Measurements from ENCODE around the gene CFDP1.

The CFDP1 gene

DNA sequence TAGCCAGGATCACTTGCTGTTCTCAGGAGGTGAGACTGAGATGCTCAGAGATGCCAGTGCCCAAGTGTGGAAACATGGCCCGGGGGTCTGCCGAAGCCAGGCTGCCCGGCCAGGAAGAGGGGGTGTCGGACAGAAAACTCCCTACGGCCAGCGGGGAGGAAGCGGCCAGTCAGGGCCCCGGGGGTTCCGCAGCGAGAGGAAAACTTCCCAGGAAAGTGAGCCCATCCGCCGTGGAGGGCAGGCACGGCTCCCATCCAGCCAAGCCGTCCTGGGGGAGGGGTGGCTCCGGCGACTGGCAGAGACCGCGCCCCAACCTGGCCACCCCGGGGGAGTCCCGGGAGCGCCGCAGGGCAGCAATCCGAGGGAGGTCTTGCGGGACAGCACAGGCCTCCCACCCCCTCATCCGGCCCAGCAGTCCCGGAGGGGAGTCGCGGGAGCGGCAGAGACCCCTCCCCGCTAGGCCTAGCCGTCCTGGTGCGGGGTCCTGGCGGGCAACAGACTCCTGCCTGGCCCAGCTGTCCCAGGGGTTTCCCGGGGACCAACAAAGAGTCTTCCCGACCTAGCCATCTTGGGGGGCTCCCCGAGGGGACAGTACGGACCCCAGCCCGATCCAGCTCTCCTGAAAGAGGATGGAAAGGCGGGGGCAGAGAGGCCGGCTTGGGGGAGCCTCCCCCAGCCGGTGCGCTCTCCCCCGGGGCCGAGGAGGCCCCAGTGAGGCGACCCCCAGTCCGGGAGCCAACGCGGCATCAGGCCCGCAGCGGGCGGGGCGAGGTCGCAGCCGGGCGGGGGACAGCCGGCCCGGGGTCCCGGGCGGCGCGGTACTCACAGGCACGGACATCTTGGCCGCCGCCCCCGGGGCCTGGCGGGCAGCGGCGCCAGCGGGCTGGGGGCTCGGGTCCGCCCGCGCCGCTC, 168.0 kb downstream of the CFDP1 start:
- DNase-seq (ENCODE audit: low spot score) = no peak

DNA sequence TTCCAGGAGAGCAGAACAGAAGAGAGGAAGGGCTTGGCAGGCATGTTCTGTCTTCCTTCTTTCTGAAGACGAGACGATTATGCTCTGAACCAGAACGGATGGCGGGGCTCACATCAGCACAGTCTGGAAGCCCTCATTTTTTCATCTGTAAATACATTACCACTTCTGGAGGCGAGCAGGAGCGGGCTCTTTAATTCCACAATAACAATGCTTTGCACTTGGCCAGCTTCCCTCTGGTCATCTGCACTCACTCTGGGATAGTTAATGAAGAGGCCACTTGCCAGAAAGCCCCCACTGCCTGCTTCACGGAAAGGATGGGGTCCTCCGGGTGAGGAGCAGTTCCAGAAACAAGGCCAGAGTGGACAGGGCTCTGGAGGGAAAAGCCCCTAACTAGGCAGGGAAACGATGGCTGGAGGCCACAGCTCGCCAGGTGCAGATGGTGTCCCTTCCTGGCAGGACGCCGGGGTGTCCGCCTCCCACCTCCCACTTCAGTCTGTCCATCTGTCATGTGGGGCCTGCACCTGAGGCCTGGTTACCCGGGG, 168.8 kb downstream of the CFDP1 start:
- no peak for DNase-seq (ENCODE audit: low spot score)

DNA sequence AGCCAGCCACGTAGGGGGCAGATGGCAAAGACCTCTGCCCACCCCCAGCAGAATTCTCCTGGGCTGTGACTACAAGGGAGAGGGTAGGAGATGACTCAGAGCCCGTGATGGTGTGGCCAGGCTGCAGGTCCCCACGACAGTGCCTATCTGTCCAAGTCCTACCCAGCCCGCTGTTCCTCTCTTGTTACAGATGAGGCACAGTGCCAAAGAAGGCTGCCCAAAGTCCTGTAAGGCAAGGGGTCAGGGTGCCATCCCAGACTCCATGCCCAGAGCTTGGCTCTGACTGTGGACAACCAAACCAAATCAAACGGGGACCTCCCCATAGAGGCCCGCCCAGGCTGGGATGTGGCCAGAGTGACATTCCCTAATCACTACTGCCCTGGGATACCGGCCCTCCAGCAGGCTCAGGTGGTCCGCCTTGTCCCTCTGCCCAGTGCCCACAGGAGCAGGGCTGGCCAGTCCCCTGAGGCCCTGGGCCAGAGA, 169.3 kb downstream of the CFDP1 start:
- no peak for DNase-seq (ENCODE audit: low spot score)

DNA sequence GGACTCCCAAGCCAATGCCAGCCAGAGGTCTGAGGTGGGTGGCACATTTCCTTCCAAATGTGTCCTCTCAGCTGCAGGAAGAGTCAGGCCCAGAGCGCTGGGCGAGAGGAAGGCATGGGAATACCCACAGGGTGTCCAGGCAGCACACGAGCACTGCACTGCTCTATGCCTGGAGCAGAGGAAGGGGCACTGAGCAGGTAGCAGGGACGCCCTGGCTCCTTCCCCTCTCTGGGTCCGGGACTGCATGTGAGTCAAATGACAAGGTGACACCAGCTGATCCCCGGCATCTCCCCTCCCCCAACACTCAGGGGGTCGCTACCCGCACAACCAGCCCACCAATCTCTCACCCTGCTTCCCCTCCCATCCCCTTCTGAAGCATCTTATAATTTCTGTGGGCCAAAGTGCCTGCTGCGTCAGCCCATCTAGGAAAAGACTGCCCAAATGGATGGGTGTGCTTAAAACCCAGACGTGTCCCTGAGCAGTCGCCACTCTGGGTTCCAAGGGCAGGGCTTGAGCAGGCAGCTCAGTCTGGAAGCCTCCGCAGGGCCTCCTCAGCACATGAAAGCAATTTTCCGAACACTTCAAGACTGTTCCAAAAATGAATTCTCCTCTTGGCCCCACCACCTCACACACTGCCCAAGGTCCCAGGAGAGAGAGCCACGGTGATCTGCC, 169.9 kb downstream of the CFDP1 start:
- no peak for DNase-seq (ENCODE audit: low spot score)

DNA sequence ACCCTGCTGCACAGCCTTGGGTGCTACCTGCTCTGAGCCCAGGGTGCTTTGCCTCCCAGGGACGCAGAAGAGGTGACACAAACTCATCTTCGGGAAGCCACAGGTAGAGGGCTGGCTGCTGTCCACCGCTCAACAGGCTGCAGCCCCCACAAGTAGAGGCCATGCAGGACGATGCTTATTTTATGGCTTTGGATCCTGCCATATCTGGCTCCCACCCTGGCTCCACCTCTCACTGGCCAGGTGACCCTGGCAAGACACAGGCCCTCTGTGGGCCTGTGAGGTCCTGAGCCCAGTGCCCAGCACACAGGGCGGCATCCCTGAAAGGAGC, 170.5 kb downstream of the CFDP1 start:
- DNase-seq (ENCODE audit: low spot score) = no peak

DNA sequence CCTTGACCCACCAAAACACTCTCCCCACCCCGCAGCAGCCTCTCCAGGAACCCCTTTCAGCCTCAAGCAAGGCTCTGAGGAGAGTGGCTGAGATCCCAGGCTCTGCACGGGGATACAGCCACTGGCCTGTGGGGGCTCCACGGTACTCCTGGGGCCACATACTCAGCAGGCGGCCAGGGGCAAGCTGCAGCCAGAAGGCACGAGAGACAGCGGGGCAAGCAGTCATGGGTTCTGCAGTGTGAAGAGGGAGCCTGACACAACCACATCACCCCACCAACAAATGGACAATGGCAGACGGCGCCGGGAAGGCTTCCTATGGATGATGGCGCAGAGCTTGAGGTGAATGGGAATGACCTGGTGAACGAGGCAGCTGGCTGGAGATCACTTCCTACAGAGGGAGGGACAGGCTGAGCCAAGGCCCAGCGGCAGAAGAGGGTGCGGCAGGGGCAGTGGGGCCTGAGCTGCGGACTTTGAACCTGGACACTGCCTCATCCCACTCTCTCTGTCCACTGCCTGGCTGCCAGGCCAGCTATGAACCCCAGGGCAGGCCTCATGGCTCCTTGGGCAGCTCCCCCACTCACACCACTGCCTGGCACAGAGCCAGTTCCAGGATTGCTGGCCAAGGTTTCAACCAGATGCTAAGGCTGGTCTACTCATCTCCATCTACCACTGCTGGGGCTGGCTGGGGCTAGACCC, 171.1 kb downstream of the CFDP1 start:
- no peak for DNase-seq (ENCODE audit: low spot score)

DNA sequence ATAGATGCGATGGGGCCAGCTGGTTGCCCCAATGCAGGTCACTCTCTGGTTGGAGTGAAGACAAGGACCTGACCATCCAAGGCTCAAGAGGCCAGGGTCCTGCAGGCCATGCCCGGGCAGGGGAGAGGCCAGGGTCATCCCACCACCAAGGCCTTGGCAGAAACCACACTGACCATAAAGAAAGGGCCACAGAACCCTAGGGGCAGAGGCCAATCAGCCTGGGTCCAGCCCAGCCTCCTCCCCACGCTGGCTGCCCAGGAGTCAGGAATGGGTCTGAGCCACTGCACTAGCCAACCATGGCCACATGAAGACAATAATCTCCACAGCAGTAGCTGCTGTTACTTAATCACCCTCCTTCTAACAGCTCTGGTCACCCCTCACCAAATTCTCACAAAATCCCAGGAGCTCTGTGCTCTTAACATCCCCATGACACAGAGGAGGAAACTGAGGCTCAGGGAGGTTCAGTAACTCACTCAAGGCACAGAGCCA, 171.7 kb downstream of the CFDP1 start:
- DNase-seq (ENCODE audit: low spot score) = no peak

DNA sequence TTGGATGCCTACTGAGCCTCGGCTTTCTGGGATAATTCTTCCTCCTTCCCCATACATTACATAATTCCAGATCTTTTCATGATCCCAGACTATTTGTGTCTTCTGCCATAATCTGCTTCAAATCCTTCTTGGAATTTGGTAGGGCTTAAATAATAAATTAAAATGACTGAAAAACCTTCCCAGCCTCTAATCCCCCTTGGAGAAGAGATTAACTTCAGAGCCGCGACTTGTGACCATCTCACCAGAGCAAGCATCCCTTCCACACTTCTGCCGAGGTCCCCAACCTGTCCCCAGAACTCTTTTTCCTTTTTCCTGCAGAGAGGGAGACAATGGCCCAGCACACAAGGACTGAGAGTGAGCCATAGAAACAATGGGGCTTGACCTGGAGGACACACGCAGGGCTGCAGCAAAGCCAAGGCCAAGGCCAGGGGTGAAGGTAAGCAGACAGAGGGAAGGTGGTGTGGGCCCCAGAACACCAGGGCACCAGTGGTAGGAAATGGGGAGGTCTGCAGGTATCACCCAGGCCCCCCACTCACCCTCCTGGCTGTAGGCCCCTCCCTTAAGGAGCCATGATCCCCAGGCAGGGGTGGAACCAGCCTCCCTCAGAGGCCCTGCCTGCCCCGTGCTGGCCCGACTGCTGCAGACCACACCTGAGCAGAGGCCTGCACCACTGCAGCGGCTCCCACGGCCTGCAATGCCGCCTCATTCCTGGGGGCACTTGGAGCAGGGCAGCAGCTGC, 172.3 kb downstream of the CFDP1 start:
- no peak for DNase-seq (ENCODE audit: low spot score)

DNA sequence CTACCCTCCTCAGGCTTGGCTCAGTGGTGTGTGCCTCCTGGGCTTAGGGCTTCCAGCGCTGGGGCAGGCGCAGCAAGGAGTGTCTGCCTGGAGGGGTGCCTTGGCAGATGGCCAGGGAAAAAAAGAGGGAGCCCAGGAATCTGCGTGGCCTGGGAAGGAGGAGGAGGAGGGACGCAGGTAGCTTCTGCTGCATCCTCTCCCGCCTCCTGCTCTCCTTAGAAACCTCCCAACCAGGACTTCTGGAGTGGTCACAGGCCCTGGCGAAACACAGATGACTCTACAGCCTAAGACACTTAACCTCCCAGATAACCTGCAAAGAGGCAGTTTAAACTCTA, 174.5 kb downstream of the CFDP1 start:
- DNase-seq (ENCODE audit: low spot score) = no peak

DNA sequence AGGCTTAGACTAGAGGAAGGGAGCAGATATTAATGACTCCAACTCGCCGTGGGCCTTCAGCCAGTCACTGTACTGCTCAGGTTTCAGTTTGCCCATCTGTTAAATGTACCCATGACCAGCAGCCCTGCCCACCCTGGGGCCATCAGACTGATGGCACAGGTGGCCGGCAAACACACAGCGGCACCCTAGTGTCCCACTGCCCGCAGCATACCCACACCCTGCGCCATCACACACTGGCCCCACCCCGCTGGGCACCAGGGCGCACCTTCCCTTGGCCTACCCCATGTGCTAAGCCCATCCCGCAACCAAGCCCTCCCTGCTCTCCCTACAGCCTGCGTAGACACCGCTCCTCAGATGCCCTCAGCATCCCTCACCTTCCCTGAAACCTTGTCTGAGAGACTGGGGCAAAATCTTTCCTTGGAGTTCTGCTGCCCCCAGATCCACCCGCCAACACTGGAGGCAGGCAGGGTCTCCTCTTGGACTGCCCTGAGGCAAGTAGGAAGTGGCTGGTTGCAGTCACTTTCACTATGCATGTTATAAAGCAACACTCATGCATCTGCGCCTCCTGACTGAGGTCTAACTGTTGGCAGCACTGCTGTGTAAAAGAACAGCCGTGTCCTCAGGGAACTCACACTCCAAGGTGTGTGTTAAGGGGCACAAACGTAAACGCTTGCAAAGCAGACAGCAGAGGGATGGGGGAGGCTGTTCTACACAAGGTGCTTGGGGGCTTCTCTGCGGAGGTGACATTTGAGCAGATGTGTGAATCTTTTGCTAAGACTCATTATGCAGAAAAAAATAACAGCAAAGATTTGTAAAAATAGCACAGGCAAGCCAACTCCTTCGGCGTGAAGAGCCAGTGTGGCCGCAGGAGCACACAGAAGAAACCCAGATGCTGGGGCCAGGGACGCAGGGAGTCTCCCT, 175.2 kb downstream of the CFDP1 start:
- no peak for DNase-seq (ENCODE audit: low spot score)

DNA sequence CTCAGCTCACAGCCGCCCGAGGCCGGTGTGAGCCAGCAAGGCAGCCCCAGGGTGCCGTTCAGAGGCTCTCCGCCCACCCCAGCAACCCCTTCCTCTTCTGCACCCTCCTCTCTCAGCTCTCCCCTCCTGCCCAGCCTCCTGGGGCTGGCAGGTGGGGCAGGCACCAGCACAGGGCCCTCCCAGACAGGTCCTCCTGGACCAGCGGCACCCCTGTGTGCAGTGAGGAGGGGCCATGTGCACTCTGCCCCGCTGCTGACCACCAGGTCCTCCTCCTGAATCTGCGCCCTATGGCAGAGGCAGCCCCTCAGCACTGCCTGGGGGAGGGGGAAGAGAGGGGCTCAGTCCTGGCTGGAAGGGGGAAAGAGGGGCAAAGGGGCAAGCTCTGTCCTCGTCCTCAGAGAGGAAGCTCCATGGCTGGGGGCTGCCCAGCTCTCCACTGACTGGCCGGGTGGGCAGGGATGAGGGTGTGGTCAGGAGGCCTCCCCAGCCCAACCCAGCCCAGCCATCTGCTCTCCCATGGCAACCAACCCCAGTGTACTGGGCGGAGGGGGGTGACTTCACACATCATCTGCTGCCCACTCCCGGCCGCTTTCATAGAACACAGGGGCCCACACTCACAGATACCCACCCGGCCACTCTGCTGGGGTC, 176.5 kb downstream of the CFDP1 start:
- no peak for DNase-seq (ENCODE audit: low spot score)

DNA sequence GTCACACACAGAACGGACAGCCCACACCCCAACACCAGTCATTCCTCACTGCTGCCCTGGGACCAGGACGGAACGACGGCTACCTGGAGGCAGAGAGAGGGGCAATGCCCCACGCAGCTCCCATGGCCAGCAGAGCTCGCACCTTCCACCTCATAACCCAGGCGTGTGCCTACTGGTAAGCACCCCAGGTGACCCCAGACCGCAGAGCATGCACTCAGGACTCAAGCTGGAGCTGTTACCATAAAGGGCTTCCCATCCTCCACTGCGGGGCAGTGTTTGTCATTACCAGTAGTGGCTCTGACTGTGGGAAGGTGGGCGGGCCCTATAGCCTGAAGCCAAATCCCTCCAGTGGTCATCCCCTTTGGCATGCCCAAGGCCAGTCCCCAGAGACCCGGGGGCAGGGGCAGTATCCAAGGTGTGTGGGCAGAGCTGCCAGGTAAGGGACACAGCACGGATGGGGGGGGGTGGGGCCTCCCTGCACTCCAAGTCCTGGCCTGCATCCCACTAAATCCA, 177.2 kb downstream of the CFDP1 start:
- no peak for DNase-seq (ENCODE audit: low spot score)

DNA sequence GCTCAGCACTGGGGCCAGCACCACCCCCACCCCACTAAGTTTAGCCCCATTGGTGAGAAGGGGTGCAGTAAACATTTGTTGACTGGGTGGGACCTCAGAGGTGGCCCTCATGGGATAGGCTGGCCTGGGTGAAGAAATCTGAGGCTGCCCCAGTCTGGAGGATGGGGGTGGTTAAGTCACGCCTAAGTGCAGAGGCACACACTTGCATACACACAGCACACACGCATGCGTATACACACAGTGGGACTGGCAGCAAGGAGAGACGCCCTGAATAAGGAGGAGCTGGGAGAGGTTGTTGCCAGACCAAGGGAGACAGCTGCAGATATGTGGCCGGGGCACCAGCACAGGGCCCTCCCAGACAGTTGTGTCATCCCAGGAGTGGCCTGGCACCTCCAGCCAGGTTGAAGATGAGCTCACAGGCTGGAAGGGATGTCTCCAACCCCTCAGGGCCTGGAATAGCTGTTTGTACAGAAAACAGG, 178.9 kb downstream of the CFDP1 start:
- no peak for DNase-seq (ENCODE audit: low spot score)

DNA sequence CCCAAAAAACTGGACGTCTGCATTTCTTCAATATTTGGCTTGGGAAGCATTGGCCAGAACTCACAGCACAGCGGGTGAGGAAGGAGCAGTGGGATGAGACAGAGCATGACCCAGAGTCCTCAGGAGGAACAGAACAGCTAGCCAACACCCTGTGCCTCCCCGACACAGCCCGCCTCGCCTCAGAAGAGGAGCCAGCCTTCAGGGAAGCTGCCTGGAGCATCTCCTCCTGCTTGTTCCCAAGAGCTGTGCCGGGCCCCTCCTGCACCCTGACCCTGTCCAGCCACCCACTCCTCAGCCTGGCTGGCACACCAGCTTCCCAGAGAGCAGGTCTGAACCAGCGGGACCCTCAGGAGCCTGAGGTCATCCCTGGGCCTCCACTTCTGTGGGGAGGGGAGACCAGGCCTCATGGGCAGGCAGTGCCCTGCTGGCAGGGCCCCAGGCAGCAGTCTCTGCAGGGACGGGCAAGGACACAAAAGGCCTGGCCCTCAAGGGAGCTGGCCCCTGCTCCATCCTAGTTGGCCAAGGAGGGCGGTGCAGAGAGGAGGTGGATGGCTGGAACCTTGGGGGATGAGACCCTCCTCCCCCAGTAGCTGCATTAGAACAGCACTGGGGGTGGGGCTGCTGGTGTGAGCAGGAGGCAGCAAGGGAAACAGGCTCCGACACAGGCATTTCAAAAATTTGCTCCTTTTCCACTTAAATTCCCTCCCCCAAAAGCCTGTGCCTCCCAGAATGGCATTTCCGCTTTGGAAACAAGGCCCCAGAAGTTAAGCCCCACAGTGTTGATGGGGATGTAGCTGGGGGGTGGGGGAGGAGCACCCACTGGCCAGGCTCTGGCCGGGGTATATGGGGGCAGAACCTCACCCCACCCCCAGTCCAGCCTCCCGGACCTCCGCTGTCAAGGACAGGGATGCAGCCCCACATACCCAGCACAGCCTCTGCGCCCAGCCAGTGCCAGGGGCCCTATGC, 180.1 kb downstream of the CFDP1 start:
- no peak for DNase-seq (ENCODE audit: low spot score)

DNA sequence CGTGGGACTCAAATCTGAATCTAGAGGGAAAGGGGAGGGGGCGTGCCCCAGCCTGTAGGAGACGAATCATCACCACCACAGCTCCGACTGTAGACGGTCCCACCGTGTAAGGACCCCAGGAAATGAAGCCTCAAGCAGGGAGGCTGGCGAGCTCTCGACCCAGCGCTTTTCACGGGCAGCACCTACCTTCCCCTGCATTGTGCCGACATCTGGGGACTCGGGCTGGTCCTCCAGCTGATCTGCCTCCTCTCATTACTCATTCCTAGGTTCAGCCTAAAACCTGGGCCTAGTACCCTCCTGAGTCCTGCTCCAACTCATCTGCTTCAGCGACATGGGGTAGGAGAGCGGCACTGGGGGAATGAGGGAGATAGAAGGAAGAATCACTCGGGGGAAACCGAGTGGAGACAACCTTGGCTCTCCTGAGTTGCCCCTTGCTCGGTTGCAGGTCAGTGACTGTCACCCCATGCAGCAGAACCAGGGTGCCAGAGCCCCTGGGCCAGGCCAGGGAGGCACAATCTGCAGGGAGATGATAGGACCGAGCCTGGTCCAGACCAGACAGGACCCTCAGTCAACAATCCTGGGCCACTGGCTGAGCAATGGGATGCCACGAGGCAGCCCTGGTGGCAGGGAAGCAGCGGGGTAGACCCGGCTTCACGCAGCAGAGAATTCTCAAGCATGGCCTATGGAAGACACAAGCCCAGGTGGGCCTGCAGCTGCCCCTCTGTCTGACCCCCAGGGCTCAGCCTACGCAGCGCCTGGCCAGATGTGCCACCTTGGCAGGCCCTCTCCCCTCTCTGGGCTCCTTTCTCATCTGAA, 181.0 kb downstream of the CFDP1 start:
- no peak for DNase-seq (ENCODE audit: low spot score)

DNA sequence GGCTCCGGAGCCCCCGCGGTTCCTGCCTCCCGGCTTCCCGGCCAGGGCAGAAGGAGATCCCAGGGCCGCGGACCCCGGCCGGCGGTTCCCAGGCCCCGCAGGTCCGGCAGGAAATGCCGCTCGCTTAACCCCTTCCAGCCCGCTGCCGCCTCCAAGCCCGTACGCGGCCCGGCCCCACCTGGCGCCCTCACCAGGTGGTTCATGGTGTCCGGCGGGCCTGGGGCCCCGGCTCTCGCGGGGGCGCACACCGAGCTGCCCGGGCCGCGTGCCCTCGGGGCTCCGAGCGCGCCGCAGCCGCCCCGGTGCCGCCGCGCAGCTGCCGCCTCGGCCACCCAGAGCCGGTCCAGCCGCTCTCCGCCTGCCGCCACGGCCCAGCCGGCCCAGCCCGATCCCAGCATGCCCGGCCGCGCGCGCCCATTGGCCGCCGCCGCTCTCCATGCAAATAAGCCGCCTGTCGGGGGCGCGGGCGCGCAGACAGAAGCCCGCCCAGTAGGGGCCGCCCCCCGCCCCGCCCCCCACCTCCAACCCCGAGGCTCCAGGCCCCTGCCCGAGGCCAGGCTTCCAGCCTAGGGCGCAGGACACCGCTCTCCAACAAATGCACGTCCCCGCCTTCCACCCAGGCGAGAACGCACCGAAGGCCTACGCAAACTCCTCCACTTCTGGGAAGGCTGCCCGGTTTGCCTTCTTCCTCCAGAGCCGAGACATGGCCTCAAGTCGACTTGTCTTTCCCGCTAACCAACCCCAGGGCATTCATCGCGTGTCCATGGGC, 181.8 kb downstream of the CFDP1 start, which contains the start of gene BCAR1:
TSS of gene BCAR1 (minus strand) at position 345 of the 769 bp plus-strand sequence. CDS start at position 203, 142 bp downstream.
- no peak for DNase-seq (ENCODE audit: low spot score)

DNA sequence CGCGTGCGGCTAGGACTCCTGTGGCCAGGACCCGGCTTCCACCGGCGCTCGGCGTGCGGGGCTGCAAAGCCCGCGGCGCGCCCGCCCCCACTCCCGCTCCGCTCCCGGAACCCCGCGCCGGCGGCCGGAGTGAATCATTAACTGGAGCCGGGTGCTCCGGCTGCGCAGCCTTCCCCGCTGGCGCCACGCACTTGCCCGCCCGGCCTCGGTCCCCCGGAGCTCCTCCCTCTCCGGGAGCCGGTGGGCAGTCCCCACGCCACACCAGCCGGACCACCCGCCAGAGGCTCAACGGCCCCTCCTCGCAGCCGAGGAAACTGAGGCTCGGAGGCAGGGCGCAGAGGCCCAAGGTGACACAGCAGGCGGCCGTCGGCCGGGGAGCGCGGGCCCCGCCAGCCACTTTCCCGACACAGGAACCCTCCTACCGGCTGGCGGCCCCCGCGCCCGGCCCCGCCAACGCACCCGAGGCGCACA, 182.5 kb downstream of the CFDP1 start:
- no peak for DNase-seq (ENCODE audit: low spot score)

All from CD4-positive, alpha-beta T cell treated with Interleukin-2 at 100 ng/mL for 4 hours (primary cell).